Peyer's patch (tissue), 4 donors: ENCODE data around the gene PERCC1.

Experiments used
- CTCF ChIP-seq, 6 experiments: fragments of 450-650 bp in 4 of 6; fragments of 200-600 bp in 2 of 6; sonication (generic) in 1 of 6; IDR thresholded peaks; one replicate each; pipeline ENCODE4 v1.5.1; 2017 to 2019; ENCODE audit warnings: antibody characterized with exemption in 6 of 6, mild to moderate bottlenecking in 3 of 6, moderate library complexity in 1 of 6
- POLR2A ChIP-seq, 2 donors: fragments of 450-650 bp; IDR thresholded peaks; one replicate each; pipeline ENCODE4 v1.5.1; 2017; ENCODE audit warnings: antibody characterized with exemption in 2 of 2, mild to moderate bottlenecking in 2 of 2, moderate library complexity in 2 of 2

- TF ChIP-seq CTCF (IDR thresholded peaks at IDR 0.05) (no peak), POLR2A (IDR thresholded peaks at IDR 0.05) (no peak)
Observed at GRCh38 chr16:1390239-1390779, 40.6 kb upstream of the PERCC1 start.
